GM19438 (cell line): Measurements from ENCODE around the gene TMEM117.

Experiments used
- ATAC-seq: cut with Tn5 transposase; IDR thresholded peaks from one replicate; pipeline ENCODE4 v1.9.1; 2021; ENCODE audit warnings: low read depth; ENCODE audit not compliant: unreplicated experiment

Gene TMEM117

DNA sequence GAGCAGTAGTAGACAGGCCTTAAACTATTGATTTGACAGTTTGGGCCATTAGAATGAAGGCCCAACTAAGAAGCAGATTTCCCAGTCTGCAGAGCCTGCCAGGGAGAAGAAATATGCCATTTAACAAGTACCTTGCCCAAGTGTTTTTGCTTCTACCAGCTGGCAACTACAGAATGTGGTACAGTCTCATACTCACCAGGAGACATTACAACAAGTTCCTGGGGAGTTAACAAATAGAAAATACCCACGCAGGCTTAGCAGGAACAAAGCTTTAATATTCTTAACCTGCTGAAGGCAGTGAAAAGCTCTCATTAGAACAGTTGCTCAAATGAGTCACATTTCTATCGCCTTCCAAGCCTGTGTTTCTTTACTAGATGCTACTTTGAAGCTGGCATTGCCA is 241.0 kb downstream of the TMEM117 start:
- no peak for ATAC-seq

GRCh38 chr12:44077294-44077693 is 241.4 kb downstream of the TMEM117 start:
- no peak for ATAC-seq

DNA sequence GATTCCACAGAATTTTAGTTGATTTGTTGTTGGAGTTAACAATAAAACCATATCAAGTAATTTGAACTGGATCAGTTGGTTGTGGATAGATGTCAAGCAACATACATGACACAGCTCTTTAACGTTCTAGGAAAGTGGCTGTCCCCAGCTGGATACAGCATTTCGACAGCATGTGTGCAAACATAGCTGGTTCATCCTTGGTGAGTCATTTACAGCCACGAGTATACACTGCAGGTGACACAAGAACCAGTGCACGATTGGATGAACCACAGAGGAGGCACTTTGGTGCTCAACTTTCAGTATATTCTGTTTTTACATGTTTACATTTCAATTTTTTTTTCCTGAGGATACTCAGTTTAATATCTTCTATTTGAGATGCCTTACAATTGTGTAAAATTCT is 242.4 kb downstream of the TMEM117 start:
- ATAC-seq = no peak

GRCh38 chr12:44088647-44089046 is 252.8 kb downstream of the TMEM117 start:
- no peak for ATAC-seq

GRCh38 chr12:44091948-44092606 is 256.2 kb downstream of the TMEM117 start:
- ATAC-seq = no peak

- no peak for ATAC-seq
These were observed 262.9 kb downstream of the TMEM117 start for GRCh38 chr12:44098786-44099185.

DNA sequence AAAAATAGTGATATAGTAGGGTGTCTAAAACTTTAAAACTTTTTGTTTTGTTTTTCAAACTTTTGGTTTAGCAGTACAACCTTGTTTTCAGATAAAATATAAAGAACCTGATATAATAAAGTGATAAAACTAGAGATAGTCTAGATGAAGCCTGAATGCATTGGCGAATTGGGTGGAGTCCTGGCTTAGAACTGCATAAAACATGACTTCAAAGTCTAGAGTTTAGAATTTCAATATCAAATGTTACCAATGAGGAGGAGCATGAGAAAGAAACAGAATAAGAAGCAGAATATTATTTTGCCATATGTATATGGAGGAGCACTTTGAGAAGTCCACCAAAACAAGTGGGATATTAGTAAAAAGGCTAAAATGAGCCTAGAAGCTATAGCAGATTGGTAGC is 263.6 kb downstream of the TMEM117 start:
- no peak for ATAC-seq

DNA sequence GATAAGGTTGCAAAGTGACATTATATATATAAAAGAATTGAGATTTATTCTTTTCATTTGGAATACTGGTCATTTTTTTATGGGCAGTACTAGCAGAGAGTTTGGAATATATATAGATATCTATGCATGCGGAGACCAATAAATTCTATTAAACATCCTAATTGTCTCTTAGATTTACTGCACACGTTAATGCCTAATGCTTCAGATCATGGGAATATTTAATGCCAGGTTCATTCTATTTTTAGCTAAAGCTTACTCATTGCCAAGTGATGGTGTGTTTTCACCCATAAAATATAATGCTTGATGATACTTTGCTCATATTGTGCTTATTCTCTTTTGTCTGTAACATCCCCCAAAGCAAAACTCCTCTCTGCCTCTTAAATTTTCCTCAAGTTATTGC is 264.4 kb downstream of the TMEM117 start:
- no peak for ATAC-seq

GRCh38 chr12:44101475-44101874 is 265.6 kb downstream of the TMEM117 start:
- no peak for ATAC-seq

GRCh38 chr12:44114906-44115305 is 279.0 kb downstream of the TMEM117 start:
- no peak for ATAC-seq

- ATAC-seq = no peak
These were observed 281.5 kb downstream of the TMEM117 start for GRCh38 chr12:44117337-44117736.

- no peak for ATAC-seq
These were observed 283.1 kb downstream of the TMEM117 start for GRCh38 chr12:44118946-44119345.

- ATAC-seq = no peak
These were observed 290.9 kb downstream of the TMEM117 start for GRCh38 chr12:44126806-44127205.

- no peak for ATAC-seq
These were observed 292.3 kb downstream of the TMEM117 start for GRCh38 chr12:44127966-44128710.

DNA sequence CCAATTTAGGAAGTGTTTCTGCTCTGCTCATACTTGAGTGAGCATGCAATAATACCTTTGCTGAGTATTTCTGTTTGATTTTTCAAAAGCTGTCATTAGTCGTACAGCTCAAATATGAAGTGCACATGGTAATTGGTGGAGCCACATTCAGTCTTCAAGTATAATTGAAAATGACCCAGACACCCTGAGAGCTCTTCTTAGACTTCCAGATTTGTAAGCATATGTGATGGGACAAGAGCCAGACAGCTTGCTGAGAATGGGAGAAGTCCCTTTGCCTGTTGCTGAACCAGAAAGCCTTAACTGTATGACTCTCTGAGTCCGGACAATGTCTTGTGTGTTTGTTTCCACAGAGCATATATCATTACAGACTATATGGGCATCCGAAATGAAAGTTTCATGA is 307.3 kb downstream of the TMEM117 start:
- no peak for ATAC-seq

DNA sequence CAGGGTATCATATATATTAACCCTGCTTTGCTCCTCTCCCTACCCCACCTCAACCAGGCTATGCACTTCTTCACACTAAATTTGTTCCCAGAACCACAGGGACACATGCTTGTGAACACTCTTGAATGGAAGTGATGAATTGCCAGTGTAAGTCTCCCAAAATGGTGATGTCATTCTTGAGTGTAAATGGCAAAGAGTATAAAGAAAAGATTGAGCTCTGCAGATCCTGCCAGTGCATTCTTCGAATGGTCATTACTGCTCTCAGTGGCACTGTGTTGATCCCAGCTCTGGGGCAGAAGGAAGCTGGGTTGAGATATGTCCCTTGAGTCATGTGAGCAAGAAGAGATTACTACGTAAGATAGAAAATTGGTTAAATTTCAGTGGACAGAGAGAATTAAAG is 313.1 kb downstream of the TMEM117 start:
- no peak for ATAC-seq

DNA sequence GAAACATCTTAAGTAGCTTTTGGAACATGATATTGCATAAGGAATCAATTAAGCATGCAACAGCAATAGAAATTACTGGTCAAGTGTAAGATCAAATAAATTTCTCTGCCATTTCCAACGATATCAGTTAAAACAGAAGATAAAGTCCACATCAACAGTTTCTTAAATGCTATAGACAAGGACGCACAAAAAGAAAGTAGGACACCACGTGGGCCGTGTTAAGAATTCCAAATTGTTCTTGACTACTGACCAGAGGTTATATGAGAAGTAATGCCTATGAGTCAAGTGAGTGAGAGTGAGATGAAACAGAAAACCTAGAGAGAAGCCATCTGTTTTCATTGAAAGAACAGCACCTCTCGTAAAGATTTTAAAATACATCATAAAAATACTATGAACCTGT is 318.2 kb downstream of the TMEM117 start:
- ATAC-seq = no peak

DNA sequence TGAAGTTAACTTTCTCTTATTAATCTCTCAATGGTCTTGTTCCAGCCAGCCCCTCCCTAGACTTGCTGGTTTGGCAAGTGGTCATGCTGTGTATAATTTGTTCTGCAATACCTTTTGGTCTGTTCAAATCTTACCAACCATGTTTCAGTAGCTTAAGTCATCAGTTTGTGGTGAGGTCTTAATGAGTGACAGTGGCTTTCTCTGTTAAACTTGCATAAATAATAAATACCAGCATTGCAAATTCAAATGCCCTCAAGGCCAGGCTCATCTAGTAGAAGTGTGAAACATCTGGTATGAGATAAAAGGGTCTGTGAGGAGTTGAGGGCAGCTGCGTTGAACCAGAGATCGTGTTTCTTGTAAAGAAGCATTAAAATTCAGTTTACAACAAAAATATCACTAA is 319.5 kb downstream of the TMEM117 start:
- ATAC-seq = no peak

- ATAC-seq = no peak
These were observed 321.5 kb downstream of the TMEM117 start for GRCh38 chr12:44157359-44157758.

DNA sequence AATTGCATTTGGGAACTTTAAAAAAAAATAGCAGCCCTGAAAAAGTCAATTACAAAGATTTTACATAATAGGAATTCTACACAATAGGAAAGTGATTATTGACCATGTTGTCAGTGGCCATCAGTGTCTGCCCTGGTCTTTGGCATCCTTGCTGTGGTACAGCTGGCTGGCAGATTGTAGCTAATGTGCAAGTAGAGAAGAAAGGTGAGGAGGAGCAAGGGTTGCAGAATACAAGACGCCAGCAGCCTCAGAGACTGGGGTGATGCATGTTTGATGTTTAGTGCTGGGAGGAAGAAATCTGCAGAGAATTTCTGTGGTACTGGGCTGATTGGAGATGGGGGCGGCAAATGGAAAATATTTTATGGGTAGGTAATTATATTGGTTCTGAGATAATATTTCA is 322.9 kb downstream of the TMEM117 start:
- no peak for ATAC-seq

- ATAC-seq = no peak
These were observed 323.3 kb downstream of the TMEM117 start for GRCh38 chr12:44159216-44159615.

- no peak for ATAC-seq
These were observed 324.0 kb downstream of the TMEM117 start for GRCh38 chr12:44159862-44160261.
